ENCODE results near the gene ADSS2.
A peak's percentile ranks its signal among the peaks of the same experiment; 100 is the strongest.

Gene ADSS2

DNA sequence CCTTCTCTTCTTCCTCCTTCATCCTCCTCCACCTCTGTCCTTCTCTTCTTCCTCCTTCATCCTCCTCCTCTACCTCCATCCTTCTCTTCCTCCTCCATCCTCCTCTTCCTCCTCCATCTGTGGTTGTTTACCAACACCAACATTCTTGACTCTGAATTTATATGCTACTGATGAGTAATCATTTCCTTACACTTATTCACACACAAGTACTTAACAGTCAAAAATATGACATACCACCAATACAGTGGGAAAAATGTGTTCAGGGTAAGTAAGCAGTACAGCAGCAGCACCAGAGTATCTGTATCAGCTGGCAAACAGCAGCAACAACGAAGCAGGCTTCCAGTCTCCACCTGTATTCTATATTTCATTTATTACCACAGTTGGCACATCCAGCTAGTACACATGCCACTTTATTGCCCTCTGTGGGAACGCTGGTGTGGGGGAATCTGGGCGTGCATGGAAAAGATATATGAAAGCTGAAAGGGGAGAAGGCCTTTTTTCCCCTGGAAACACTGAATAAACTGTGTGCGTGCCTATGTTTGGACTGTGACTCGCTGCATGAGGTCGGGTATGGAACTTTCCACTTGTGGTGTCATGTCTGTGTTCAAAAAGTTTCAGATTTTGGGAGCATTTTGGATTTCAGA, 16.0 kb downstream of the ADSS2 start:
- Histone ChIP-seq H3K27ac (ENCODE audit: extremely low read depth, low read depth, low read length) (no peak overlapping the region), H3K36me3 (ENCODE audit: control insufficient read depth in 2 of 2, insufficient read depth in 1 of 2, low read length in 2 of 2) (peaks cover 29 to 50% of the 10 kb centered on the region in 2 experiments)
- CTCF ChIA-PET = no interaction called here

DNA sequence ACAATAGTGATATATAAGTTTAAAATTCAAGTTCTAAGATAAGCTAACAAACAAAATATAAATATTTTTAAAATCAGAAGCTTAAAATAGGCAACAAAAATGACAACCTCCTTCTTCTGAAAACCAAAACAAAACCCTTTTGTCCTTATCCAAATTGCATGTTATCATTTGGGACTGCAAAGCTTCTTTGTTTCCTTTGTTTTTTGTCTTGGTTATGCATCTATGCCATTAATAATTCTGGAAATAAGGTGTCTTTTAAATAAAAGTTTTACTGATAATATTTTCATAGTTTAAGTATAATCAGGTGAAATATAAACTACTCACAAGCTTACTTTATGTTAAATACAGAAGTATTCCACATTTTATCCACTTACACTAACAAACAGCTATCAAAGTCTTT, 20.5 kb downstream of the ADSS2 start:
- Histone ChIP-seq H3K27ac (ENCODE audit: extremely low read depth, low read depth, low read length) (no peak overlapping the region), H3K9me3 (ENCODE audit: control insufficient read depth, insufficient read depth, low read depth, low read length) (no peaks in the 10 kb centered on the region), H3K4me1 (ENCODE audit: control insufficient read depth, insufficient read depth, low read length) (0 out of 2 replicates have a peak, but pooled peaks cover 3% of the 10 kb centered on the region), H3K4me3 (ENCODE audit: low read depth, low read length) (no peak overlapping the region), H3K36me3 (ENCODE audit: control insufficient read depth in 2 of 2, insufficient read depth in 1 of 2, low read length in 2 of 2) (peaks cover 35 to 61% of the 10 kb centered on the region in 2 experiments)
- ChIA-PET CTCF (no interaction called here), POLR2A (no interaction called here)
- TF ChIP-seq ZNF514 (tag by site-specific recombination; IDR thresholded peaks at IDR 0.05) (no peak), ZNF350 (tag by site-specific recombination; IDR thresholded peaks at IDR 0.05) (no peak), ZNF146 (tag by site-specific recombination; IDR thresholded peaks at IDR 0.05) (no peak), ZNF214 (tag by site-specific recombination; IDR thresholded peaks at IDR 0.05; ENCODE audit: borderline replicate concordance) (no peak), ZNF19 (tag by site-specific recombination; IDR thresholded peaks at IDR 0.05; ENCODE audit: low read depth) (no peak), ZNF302 (tag by site-specific recombination; IDR thresholded peaks at IDR 0.05; ENCODE audit: low read depth) (no peak), ZNF335 (tag by site-specific recombination; conservative IDR thresholded peaks at IDR 0.05) (no peak), ZNF701 (tag by site-specific recombination; IDR thresholded peaks at IDR 0.05) (no peak), ZFP3 (tag by site-specific recombination; IDR thresholded peaks at IDR 0.05; ENCODE audit: low read depth) (no peak)
- TF ChIP-seq, protein P1, sequence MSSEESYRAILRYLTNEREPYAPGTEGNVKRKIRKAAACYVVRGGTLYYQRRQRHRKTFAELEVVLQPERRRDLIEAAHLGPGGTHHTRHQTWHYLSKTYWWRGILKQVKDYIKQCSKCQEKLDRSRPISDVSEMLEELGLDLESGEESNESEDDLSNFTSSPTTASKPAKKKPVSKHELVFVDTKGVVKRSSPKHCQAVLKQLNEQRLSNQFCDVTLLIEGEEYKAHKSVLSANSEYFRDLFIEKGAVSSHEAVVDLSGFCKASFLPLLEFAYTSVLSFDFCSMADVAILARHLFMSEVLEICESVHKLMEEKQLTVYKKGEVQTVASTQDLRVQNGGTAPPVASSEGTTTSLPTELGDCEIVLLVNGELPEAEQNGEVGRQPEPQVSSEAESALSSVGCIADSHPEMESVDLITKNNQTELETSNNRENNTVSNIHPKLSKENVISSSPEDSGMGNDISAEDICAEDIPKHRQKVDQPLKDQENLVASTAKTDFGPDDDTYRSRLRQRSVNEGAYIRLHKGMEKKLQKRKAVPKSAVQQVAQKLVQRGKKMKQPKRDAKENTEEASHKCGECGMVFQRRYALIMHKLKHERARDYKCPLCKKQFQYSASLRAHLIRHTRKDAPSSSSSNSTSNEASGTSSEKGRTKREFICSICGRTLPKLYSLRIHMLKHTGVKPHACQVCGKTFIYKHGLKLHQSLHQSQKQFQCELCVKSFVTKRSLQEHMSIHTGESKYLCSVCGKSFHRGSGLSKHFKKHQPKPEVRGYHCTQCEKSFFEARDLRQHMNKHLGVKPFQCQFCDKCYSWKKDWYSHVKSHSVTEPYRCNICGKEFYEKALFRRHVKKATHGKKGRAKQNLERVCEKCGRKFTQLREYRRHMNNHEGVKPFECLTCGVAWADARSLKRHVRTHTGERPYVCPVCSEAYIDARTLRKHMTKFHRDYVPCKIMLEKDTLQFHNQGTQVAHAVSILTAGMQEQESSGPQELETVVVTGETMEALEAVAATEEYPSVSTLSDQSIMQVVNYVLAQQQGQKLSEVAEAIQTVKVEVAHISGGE (tag by site-specific recombination; conservative IDR thresholded peaks at IDR 0.05; ENCODE audit: low read depth) = no peak
- TF ChIP-seq, protein P2, sequence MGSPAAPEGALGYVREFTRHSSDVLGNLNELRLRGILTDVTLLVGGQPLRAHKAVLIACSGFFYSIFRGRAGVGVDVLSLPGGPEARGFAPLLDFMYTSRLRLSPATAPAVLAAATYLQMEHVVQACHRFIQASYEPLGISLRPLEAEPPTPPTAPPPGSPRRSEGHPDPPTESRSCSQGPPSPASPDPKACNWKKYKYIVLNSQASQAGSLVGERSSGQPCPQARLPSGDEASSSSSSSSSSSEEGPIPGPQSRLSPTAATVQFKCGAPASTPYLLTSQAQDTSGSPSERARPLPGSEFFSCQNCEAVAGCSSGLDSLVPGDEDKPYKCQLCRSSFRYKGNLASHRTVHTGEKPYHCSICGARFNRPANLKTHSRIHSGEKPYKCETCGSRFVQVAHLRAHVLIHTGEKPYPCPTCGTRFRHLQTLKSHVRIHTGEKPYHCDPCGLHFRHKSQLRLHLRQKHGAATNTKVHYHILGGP (tag by site-specific recombination; IDR thresholded peaks at IDR 0.05) = no peak

More for the DNA sequence above, 16.0 kb downstream of the ADSS2 start:
- POLR2A ChIA-PET = interaction anchor here (0.6 to 1.0 kb wide), 2 partner anchors 9 to 12 kb away, joined by 4 read pairs; no protein-coding TSS in a partner anchor
- no peaks in the 10 kb centered on the region for H3K9me3 ChIP-seq (ENCODE audit: control insufficient read depth, insufficient read depth, low read depth, low read length)
- peaks cover 18% of the 10 kb centered on the region for H3K4me1 ChIP-seq (ENCODE audit: control insufficient read depth, insufficient read depth, low read length)
- TF ChIP-seq, protein P3, sequence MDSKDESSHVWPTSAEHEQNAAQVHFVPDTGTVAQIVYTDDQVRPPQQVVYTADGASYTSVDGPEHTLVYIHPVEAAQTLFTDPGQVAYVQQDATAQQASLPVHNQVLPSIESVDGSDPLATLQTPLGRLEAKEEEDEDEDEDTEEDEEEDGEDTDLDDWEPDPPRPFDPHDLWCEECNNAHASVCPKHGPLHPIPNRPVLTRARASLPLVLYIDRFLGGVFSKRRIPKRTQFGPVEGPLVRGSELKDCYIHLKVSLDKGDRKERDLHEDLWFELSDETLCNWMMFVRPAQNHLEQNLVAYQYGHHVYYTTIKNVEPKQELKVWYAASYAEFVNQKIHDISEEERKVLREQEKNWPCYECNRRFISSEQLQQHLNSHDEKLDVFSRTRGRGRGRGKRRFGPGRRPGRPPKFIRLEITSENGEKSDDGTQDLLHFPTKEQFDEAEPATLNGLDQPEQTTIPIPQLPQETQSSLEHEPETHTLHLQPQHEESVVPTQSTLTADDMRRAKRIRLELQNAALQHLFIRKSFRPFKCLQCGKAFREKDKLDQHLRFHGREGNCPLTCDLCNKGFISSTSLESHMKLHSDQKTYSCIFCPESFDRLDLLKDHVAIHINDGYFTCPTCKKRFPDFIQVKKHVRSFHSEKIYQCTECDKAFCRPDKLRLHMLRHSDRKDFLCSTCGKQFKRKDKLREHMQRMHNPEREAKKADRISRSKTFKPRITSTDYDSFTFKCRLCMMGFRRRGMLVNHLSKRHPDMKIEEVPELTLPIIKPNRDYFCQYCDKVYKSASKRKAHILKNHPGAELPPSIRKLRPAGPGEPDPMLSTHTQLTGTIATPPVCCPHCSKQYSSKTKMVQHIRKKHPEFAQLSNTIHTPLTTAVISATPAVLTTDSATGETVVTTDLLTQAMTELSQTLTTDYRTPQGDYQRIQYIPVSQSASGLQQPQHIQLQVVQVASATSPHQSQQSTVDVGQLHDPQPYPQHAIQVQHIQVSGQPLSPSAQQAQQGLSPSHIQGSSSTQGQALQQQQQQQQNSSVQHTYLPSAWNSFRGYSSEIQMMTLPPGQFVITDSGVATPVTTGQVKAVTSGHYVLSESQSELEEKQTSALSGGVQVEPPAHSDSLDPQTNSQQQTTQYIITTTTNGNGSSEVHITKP (tag by site-specific recombination; IDR thresholded peaks at IDR 0.05) = peak; percentile 62
- TF ChIP-seq ZNF548 (tag by site-specific recombination; IDR thresholded peaks at IDR 0.05) (no peak), ZNF658 (tag by site-specific recombination; IDR thresholded peaks at IDR 0.05) (0 out of 2 replicates have a peak, but pooled peaks have one; percentile 54), PRDM1 (tag by site-specific recombination; IDR thresholded peaks at IDR 0.05) (peak; percentile 54), KLF8 (tag by site-specific recombination; IDR thresholded peaks at IDR 0.05) (no peak), ZFHX2 (tag by site-specific recombination; conservative IDR thresholded peaks at IDR 0.05) (peak; percentile 92), EGR2 (tag by site-specific recombination; IDR thresholded peaks at IDR 0.05; ENCODE audit: low read depth) (peak; percentile 98), ZNF366 (tag by site-specific recombination; conservative IDR thresholded peaks at IDR 0.05) (peak; percentile 87), ZNF600 (tag by site-specific recombination; IDR thresholded peaks at IDR 0.05) (0 out of 2 replicates have a peak, but pooled peaks have one; percentile 48), ZNF555 (tag by site-specific recombination; conservative IDR thresholded peaks at IDR 0.05) (no peak), ZNF335 (tag by site-specific recombination; conservative IDR thresholded peaks at IDR 0.05) (0 out of 2 replicates have a peak, but pooled peaks have one; percentile 4)
- TF ChIP-seq, protein P4, sequence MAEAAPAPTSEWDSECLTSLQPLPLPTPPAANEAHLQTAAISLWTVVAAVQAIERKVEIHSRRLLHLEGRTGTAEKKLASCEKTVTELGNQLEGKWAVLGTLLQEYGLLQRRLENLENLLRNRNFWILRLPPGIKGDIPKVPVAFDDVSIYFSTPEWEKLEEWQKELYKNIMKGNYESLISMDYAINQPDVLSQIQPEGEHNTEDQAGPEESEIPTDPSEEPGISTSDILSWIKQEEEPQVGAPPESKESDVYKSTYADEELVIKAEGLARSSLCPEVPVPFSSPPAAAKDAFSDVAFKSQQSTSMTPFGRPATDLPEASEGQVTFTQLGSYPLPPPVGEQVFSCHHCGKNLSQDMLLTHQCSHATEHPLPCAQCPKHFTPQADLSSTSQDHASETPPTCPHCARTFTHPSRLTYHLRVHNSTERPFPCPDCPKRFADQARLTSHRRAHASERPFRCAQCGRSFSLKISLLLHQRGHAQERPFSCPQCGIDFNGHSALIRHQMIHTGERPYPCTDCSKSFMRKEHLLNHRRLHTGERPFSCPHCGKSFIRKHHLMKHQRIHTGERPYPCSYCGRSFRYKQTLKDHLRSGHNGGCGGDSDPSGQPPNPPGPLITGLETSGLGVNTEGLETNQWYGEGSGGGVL (tag by site-specific recombination; IDR thresholded peaks at IDR 0.05) = peak; percentile 44; the same call in 1 of the 2 replicates
- TF ChIP-seq, protein P5, sequence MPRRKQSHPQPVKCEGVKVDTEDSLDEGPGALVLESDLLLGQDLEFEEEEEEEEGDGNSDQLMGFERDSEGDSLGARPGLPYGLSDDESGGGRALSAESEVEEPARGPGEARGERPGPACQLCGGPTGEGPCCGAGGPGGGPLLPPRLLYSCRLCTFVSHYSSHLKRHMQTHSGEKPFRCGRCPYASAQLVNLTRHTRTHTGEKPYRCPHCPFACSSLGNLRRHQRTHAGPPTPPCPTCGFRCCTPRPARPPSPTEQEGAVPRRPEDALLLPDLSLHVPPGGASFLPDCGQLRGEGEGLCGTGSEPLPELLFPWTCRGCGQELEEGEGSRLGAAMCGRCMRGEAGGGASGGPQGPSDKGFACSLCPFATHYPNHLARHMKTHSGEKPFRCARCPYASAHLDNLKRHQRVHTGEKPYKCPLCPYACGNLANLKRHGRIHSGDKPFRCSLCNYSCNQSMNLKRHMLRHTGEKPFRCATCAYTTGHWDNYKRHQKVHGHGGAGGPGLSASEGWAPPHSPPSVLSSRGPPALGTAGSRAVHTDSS (tag by site-specific recombination; IDR thresholded peaks at IDR 0.05) = peak; percentile 99
- H3K4me3 ChIP-seq (ENCODE audit: low read depth, low read length) = no peak overlapping the region
